Astrocyte (in vitro differentiated cells and primary cell): ENCODE results near the gene AARS2.

Experiments used
- EZH2 ChIP-seq: IDR thresholded peaks from 2 replicates; pipeline ENCODE4 v1.6.1; 2012; ENCODE audit warnings: mild to moderate bottlenecking, low read length, inconsistent platforms; ENCODE audit not compliant: insufficient read depth
- TF ChIP-seq, protein P1 (sequence below): IDR thresholded peaks from 2 replicates; pipeline ENCODE4 v1.5.1; 2011; ENCODE audit warnings: low read depth, mild to moderate bottlenecking, inconsistent platforms, low read length, moderate library complexity; ENCODE audit not compliant: insufficient read depth

DNA sequence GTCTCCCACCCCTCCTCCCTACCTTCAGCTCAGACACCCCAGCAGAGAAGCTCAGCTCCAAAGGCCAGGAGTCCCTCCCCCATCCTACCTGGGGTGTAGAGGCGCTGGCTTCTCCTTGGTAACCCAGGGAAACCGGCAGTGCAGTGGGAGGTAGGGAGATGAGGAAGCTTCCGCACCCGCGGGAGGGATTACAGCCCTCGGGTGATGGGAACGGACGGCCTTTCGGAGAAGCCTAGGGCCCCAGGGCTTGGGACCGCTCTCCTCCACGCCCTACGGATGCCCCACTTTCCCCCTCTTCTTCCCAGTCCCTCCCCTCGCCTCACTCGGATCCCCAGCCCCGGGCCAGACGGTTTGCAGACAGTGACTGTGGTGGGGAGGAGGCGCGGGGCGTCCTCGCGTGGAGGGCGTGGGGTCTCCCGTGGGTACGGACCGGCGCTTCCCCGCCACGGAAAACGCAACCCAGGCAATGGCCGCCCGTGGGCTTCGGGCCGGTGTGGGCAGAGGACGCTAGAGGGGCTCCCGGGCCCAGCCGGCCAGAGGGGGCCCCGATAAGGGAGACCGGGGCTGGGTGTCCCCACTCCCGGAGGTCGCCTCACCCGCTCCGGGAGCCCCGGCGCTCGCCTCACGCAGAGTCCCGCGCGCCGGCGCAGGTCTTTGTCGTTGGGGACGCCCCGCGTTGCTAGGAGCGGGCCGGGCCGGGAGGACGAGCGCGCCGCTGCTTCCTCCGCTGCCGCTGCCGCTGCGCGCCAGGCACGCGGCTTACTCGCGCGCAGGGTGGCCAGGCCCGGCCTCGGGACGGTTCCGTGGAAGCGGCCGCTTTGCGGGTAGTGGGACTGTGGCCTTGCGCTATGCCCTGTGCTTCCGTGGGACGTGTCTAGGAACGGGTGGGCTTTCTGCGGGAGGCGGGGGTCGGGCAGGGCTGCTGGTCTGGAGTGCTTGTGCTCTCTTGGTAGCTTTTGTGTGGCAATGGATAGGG lies 15.8 kb downstream of the AARS2 start:
- TF ChIP-seq, protein P1, sequence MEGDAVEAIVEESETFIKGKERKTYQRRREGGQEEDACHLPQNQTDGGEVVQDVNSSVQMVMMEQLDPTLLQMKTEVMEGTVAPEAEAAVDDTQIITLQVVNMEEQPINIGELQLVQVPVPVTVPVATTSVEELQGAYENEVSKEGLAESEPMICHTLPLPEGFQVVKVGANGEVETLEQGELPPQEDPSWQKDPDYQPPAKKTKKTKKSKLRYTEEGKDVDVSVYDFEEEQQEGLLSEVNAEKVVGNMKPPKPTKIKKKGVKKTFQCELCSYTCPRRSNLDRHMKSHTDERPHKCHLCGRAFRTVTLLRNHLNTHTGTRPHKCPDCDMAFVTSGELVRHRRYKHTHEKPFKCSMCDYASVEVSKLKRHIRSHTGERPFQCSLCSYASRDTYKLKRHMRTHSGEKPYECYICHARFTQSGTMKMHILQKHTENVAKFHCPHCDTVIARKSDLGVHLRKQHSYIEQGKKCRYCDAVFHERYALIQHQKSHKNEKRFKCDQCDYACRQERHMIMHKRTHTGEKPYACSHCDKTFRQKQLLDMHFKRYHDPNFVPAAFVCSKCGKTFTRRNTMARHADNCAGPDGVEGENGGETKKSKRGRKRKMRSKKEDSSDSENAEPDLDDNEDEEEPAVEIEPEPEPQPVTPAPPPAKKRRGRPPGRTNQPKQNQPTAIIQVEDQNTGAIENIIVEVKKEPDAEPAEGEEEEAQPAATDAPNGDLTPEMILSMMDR, result no peak
- TF ChIP-seq EZH2, result peak; percentile 81
